Smooth muscle cell (in vitro differentiated cells): ENCODE results near the gene IER5. TPM values are rescaled to one million over a fixed set of nuclear protein-coding genes. Genes with fewer than 3 reads are reported as not detected.

Source experiments
- DNase-seq: peaks from one replicate; lab custom pipeline; 2025; ENCODE audit not compliant: unreplicated experiment; lab: John Stamatoyannopoulos, UW
- H2AFZ ChIP-seq: fragments of 200-600 bp; sonication (generic); 2 replicates; pipeline ENCODE4 v1.6.0; 2016; ENCODE audit warnings: antibody characterized with exemption, low read depth, mild to moderate bottlenecking
- H3F3A ChIP-seq: fragments of 200-600 bp; sonication (generic); 2 replicates; pipeline ENCODE4 v1.6.0; 2017; ENCODE audit warnings: antibody characterized with exemption, low read depth
- H3K27ac ChIP-seq: fragments of 200-600 bp; sonication (generic); 2 replicates; pipeline ENCODE4 v1.5.1; 2016; ENCODE audit warnings: low read depth, mild to moderate bottlenecking
- H3K27me3 ChIP-seq: fragments of 200-600 bp; sonication (generic); 2 replicates; pipeline ENCODE4 v1.6.1; 2016; ENCODE audit warnings: low read depth, mild to moderate bottlenecking
- H3K36me3 ChIP-seq: fragments of 200-600 bp; sonication (generic); 2 replicates; pipeline ENCODE4 v1.5.1; 2016; ENCODE audit warnings: low read depth
- H3K4me1 ChIP-seq: fragments of 200-600 bp; sonication (generic); 2 replicates; pipeline ENCODE4 v1.5.1; 2016; ENCODE audit warnings: low read depth
- H3K4me2 ChIP-seq: fragments of 200-600 bp; sonication (generic); 2 replicates; pipeline ENCODE4 v1.6.0; 2016; ENCODE audit warnings: mild to moderate bottlenecking
- H3K4me3 ChIP-seq: fragments of 200-600 bp; sonication (generic); 2 replicates; pipeline ENCODE4 v1.5.1; 2016; ENCODE audit warnings: mild to moderate bottlenecking
- H3K79me2 ChIP-seq: fragments of 200-600 bp; sonication (generic); 2 replicates; pipeline ENCODE4 v1.6.0; 2016; ENCODE audit warnings: low read depth, mild to moderate bottlenecking
- H3K9ac ChIP-seq: fragments of 200-600 bp; sonication (generic); 2 replicates; pipeline ENCODE4 v1.6.0; 2016; ENCODE audit warnings: low read depth
- H3K9me3 ChIP-seq: fragments of 200-600 bp; sonication (generic); replicated peaks from 2 replicates; pipeline ENCODE4 v1.5.1; 2016; ENCODE audit warnings: low read depth
- H4K20me1 ChIP-seq: fragments of 200-600 bp; sonication (generic); 2 replicates; pipeline ENCODE4 v1.6.0; 2016; ENCODE audit warnings: low read depth
- WGBS: methylation state at CpG from one replicate; pipeline ENCODE4 v1.1.7; 2016; ENCODE audit warnings: low lambda C conversion rate; 5-methylcytosine and 5-hydroxymethylcytosine counted together
- polyA plus RNA-seq: library from polyadenylated mRNA; unstranded; fragments of >200 nt; fragmentation: Nextera tagmentation; extraction: Ambion mirVana; gene quantifications from 2 replicates; pipeline ENCODE4 v1.2.1, GENCODE V29; 2016
- total RNA-seq: library from RNA; depleted of rRNA; stranded (reverse); fragments of >200 nt; gene quantifications from 2 replicates; pipeline ENCODE4 v1.2.3, GENCODE V29; 2014
- TF ChIP-seq, protein P1 (sequence below): fragments of 200-600 bp; sonication (generic); IDR thresholded peaks from 2 replicates; pipeline ENCODE4 v1.5.1; 2017; ENCODE audit warnings: borderline replicate concordance, mild to moderate bottlenecking, antibody characterized with exemption; ENCODE audit not compliant: insufficient read depth, poor library complexity, severe bottlenecking

Gene IER5
- total and polyA plus RNA-seq, 2 experiments from 2014 or later, result 35.1 to 39.9 TPM

DNA sequence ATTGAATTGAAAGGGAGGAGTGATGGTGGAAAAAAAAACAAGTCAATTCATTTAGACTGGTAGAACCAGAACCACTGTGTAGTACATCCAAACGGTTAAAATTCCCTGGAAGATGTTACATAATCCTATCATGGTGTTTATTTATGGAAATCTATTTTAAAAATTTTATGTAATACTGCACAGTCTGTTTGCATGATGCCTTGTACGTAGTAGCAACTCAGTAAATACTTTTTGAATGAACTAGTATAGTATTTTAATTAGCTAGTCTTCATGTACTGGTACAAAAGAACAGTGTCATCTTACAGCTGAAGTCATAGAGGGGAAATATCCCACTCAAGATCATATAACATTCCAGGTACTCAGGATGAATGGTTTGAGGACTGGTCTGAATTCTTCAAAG lies 27.0 kb upstream of the IER5 start:
- peaks cover 5% of the 10 kb centered on the region for H3K4me1 ChIP-seq
- 83% methylated on average over 2 of the region's 2 CpGs for WGBS

DNA sequence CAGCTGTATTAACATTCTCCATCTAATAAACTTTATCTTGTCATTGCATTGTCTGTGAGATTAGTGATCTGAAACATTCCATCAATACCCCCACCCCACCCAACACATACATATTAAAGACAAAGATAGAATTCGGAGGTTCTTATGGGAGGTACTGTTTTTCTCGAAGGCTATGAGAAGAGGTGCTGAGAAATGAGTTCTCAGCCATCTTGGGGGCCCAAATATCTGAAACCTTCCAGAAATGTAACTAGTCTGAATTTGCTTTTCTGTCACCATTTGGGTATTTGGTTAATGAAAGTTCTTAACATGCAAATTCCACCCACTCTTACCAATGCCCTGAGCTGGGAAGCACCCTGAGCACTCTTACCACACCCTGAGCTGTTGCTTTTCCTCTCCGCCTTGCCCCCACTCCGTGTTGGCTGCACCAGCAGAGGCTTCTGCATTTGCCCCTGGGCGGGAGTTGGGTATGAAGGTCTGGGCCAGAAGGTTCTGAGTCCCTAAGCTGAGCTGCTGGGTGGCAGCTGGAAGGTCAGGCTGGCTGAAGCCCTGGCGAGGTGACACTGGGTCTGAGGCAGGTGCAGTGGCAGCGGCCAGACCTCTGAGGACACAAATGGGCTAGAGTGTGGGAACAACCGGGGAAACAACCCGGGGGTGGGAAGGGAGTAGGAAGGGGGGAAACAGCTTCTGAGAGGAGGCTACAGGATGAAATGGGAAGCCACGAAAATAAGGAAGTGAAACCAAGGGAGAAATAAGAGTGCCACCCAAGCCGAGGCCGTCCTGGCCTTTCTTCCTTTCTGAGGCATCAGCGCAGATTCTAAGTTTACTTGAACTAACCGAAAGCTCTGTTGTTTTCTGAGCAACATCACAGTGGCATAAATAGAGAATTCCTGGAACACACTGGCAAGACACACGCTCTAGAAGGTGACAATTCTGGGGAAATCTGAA lies 26.3 kb upstream of the IER5 start:
- H3K4me1 ChIP-seq, result peaks cover 5% of the 10 kb centered on the region
- WGBS, result 88% methylated on average over 15 of the region's 15 CpGs
- no peaks in the 10 kb centered on the region for H3K9me3 ChIP-seq
- H3K36me3 ChIP-seq, result no peaks in the 10 kb centered on the region
- no peak overlapping the region for H3K9ac ChIP-seq
- no peaks in the 10 kb centered on the region for H3F3A ChIP-seq
- H3K27ac ChIP-seq, result no peak overlapping the region
- no peak for DNase-seq
- no peaks in the 10 kb centered on the region for H3K27me3 ChIP-seq
- no peaks in the 10 kb centered on the region for H3K79me2 ChIP-seq
- no peaks in the 10 kb centered on the region for H4K20me1 ChIP-seq
- no peak overlapping the region for H3K4me2 ChIP-seq
- H3K4me3 ChIP-seq, result no peak overlapping the region
- TF ChIP-seq, protein P1, sequence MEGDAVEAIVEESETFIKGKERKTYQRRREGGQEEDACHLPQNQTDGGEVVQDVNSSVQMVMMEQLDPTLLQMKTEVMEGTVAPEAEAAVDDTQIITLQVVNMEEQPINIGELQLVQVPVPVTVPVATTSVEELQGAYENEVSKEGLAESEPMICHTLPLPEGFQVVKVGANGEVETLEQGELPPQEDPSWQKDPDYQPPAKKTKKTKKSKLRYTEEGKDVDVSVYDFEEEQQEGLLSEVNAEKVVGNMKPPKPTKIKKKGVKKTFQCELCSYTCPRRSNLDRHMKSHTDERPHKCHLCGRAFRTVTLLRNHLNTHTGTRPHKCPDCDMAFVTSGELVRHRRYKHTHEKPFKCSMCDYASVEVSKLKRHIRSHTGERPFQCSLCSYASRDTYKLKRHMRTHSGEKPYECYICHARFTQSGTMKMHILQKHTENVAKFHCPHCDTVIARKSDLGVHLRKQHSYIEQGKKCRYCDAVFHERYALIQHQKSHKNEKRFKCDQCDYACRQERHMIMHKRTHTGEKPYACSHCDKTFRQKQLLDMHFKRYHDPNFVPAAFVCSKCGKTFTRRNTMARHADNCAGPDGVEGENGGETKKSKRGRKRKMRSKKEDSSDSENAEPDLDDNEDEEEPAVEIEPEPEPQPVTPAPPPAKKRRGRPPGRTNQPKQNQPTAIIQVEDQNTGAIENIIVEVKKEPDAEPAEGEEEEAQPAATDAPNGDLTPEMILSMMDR, result no peak
- no peak overlapping the region for H2AFZ ChIP-seq

More for the DNA sequence above, 27.0 kb upstream of the IER5 start:
- TF ChIP-seq, protein P1, result no peak
- no peaks in the 10 kb centered on the region for H3K27me3 ChIP-seq
- no peak overlapping the region for H3K27ac ChIP-seq
- DNase-seq, result no peak
- no peaks in the 10 kb centered on the region for H3F3A ChIP-seq
- no peaks in the 10 kb centered on the region for H3K79me2 ChIP-seq
- no peak overlapping the region for H3K4me2 ChIP-seq
- no peaks in the 10 kb centered on the region for H4K20me1 ChIP-seq
- H3K36me3 ChIP-seq, result no peaks in the 10 kb centered on the region
- H3K9ac ChIP-seq, result no peak overlapping the region
- no peak overlapping the region for H3K4me3 ChIP-seq
- H2AFZ ChIP-seq, result no peak overlapping the region
- H3K9me3 ChIP-seq, result no peaks in the 10 kb centered on the region

DNA sequence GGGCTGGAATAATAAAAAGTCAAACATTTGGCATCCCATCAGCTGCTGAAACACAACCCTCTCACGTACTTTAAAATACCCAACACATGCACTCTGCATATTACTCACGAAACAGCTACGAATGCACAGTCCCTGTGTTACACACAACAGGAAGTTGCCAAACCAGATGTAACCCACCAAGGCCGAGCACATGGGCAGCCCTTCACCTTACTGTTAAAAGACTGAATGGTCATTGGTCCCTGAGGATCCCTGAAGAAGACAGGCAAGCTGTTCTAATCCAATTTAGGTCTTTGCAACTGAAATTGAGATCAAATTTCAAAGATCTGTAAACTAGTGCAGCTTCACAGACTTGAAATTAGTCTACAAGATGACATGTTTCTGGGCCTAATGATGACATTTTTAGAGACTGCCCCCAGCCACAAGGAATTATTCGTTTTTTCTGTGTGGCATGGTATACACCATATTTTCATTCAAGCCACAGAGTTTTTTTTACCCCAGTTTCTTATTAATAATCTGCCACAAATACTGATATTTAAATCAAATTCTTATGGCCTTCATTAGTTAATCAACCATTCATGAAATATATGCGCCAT lies 25.6 kb upstream of the IER5 start:
- H2AFZ ChIP-seq, result no peak overlapping the region
- no peak overlapping the region for H3K4me3 ChIP-seq
- no peak overlapping the region for H3K27ac ChIP-seq
- TF ChIP-seq, protein P1, result no peak
- no peaks in the 10 kb centered on the region for H3F3A ChIP-seq
- no peak overlapping the region for H3K4me2 ChIP-seq
- no peak for DNase-seq
- H4K20me1 ChIP-seq, result no peaks in the 10 kb centered on the region
- no peaks in the 10 kb centered on the region for H3K79me2 ChIP-seq
- no peaks in the 10 kb centered on the region for H3K27me3 ChIP-seq
- no peak overlapping the region for H3K9ac ChIP-seq
- H3K4me1 ChIP-seq, result peaks cover 5% of the 10 kb centered on the region
- WGBS, result 72% methylated on average over 6 of the region's 6 CpGs
- no peaks in the 10 kb centered on the region for H3K36me3 ChIP-seq
- no peaks in the 10 kb centered on the region for H3K9me3 ChIP-seq
